Astrocyte of the cerebellum (primary cell): ENCODE results near the gene CRYGN.
A peak's percentile ranks its signal among the peaks of the same experiment; 100 is the strongest.

Experiments used
- DNase-seq: peaks from one replicate; pipeline ENCODE4 v3.0.0-alpha.2; 2011; ENCODE audit warnings: low read depth
- H3K4me3 ChIP-seq: 2 replicates; pipeline ENCODE4 v1.5.1; 2011; ENCODE audit warnings: mild to moderate bottlenecking, low read depth, low read length, moderate library complexity
- in situ Hi-C: cut with HindIII; loops from 2 replicates; pipeline ENCODE4 v1.10.0; 2017; ENCODE audit warnings: low sequenced_read_pairs
- TF ChIP-seq, protein P1 (sequence below): IDR thresholded peaks from 2 replicates; pipeline ENCODE4 v1.5.1; 2012; ENCODE audit warnings: low read length, low read depth, moderate library complexity, mild to moderate bottlenecking; ENCODE audit errors: missing control alignments

CRYGN gene, protein sequence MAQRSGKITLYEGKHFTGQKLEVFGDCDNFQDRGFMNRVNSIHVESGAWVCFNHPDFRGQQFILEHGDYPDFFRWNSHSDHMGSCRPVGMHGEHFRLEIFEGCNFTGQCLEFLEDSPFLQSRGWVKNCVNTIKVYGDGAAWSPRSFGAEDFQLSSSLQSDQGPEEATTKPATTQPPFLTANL

DNA sequence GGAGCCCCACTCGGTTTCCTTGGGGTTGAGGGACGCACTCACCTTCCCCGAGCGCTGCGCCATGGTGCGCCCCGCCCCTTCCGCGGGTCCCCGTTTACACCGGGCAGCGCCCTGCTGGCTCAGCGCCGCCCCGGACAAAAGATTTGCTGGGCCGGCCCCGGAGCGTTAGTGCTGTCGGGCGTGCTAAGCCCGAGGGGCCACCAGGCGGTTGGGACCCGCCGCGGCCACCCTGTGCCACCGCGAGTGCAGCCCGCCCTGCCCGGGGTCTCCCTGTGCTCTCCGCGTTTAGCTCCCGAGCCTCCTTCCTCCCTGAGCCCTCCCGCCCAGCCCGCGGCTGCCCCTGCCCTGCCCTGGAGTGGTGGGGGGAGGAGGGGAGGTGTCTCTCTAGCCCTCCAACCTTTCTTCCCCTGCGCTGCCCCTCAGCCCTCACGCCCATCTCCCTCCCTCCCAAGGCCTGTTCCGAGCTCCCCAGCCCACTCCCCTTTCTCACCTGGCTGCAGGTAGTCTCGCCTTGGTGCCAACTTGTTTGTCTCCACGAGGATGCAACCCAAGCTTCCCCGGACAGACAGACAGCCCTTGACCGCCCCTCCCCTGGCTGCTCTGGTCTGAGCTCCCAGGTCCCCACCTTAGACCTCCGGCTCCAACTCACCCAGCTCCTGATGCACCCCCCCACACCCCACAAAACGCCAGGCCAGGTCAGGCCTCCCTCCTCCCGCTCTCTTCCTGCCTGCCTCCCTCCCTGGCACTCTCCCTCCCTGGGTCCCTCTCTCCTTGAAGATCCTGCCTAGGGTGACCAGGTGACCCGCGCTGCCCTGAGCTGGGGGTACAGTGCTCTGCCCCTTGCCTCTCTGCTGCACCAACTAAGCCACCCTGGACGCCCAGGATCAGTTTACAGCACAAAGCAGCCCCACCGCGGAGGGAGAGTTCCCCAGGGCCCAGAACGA, at the start of gene CRYGN:
Gene CRYGN (minus strand): TSS at position 287 of the 944 bp plus-strand sequence. CDS start 224 bp downstream, at position 63.
- no peak for DNase-seq
- in situ Hi-C loops: no loop called here
- peak within 1 kb of the TSS; percentile 26 for H3K4me3 ChIP-seq
- TF ChIP-seq, protein P1, sequence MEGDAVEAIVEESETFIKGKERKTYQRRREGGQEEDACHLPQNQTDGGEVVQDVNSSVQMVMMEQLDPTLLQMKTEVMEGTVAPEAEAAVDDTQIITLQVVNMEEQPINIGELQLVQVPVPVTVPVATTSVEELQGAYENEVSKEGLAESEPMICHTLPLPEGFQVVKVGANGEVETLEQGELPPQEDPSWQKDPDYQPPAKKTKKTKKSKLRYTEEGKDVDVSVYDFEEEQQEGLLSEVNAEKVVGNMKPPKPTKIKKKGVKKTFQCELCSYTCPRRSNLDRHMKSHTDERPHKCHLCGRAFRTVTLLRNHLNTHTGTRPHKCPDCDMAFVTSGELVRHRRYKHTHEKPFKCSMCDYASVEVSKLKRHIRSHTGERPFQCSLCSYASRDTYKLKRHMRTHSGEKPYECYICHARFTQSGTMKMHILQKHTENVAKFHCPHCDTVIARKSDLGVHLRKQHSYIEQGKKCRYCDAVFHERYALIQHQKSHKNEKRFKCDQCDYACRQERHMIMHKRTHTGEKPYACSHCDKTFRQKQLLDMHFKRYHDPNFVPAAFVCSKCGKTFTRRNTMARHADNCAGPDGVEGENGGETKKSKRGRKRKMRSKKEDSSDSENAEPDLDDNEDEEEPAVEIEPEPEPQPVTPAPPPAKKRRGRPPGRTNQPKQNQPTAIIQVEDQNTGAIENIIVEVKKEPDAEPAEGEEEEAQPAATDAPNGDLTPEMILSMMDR: no peak

DNA sequence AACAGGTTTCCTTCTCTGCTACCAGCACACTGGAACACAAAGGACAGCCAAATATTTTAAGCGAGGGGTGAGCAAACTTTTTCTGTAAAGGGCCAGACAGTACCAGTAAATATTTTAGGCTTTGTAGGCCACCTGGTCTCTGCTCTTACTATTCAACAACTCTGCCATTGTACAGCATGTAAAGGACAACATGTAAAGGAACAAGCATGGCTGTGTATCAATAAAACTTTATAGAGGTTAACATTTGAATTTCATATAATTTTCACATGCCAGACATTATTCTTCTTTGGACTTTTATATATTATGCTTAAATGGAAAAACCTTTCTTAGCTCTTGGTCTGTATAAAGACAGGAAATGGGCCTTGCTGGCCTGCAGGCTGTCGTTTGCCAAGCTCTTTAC, 49.6 kb upstream of the CRYGN start:
- TF ChIP-seq, protein P1: no peak
- no peak for DNase-seq
- in situ Hi-C loops: no loop called here
- H3K4me3 ChIP-seq: no peak overlapping the region

DNA sequence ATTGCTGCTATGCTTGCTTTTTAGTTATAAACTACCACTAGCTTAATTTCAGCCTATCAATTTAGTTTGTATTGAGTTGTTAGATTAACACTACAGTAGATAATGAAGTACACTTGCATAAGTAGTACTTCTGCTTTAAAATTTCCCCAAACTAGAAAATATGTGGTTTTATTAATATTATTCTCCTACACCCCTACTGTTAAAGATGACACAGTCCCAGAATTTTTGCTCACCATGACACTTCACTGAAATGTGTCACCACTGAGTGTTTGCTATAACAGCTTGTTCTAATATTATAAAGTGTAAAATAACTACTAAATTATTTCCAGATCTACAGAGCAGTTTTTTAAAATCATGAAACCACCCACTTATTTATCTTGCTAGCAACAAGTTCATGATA, 48.2 kb upstream of the CRYGN start:
- no peak overlapping the region for H3K4me3 ChIP-seq
- in situ Hi-C loops: no loop called here
- TF ChIP-seq, protein P1: no peak
- no peak for DNase-seq

DNA sequence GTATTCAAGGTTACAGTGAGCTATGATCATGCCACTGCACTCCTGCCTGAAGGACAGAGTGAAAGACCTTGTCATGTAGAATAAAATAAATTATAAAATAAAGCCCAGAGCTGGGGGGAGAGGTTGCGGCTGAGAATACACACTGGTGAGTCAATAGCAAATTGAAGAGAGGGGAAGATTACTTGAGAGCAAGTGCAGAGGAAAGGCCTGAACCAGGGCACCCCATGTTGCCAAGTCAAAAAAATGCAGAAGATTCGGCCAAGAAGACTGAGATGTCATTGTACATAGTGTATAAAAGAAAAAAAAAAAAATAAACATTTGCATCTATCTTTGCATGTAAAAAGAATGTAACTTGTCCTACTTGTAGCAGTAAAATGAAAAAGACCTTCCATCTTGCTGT, 47.3 kb upstream of the CRYGN start:
- TF ChIP-seq, protein P1: no peak
- no peak overlapping the region for H3K4me3 ChIP-seq
- no peak for DNase-seq
- in situ Hi-C loops: no loop called here

DNA sequence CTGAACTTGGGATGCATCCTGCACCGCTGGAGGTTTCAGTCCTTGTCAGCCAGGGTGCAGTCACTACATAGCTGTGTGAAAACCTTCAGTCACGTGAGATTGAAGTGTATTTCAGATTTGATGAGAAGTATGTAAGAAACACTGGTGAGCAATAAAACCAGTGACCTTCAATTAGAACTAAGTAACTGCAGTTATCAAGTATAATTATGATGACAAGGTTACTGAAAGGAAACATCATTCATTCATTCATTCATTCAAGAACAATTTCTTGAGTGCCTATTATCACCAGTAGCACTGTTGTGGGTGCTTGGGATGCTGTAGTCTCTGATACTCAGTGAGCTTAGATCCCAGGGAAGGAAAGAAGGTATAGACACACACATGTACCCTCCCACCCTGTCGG, 46.1 kb upstream of the CRYGN start:
- H3K4me3 ChIP-seq: no peak overlapping the region
- TF ChIP-seq, protein P1: no peak
- DNase-seq: no peak
- in situ Hi-C loops: no loop called here

DNA sequence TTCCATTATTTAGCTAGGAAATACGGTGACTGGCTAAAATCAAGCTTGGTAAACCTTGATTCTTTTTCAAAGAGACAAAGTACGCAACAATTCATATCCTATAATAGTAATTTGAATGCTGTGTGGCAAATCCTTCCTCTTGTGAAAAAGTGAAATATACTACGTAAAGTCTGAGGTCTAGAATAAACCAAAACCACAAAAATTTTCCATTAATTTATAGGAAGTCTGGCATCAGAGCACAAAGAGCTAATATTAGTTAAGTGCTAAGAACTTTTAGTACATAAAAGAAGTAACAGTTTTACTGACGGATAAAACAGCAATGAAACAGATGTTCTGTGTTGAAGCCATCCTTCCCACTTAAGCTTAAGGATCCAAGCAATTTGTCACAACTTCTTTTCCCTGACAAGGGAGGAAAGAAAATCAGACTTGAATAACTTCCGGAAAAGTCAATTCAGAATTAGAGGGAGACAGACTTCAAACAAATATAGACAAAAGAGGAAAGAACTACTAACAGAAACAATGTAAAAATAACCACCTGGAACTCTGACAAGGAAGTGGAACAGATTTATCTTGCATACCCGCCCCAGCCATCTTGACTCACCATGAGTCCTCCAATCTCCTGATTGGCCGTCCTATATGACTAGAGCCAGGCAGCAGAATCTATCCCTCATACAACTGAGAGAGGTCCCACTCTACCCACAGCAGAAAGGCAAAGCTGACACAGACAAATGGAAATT, 45.2 kb upstream of the CRYGN start:
- no peak overlapping the region for H3K4me3 ChIP-seq
- TF ChIP-seq, protein P1: no peak
- no peak for DNase-seq
- in situ Hi-C loops: no loop called here
